HepG2 (cell line): Measurements from ENCODE around the gene PLEKHG2. TPM values are rescaled to one million over a fixed set of nuclear protein-coding genes. Genes with fewer than 3 reads are reported as not detected.

Experiments used
- NCOR1 ChIP-seq: fragments of 200-600 bp; sonication (generic); IDR thresholded peaks from 2 replicates; pipeline ENCODE4 v1.7.0; 2017; ENCODE audit warnings: antibody characterized with exemption, low read length, borderline replicate concordance
- NPAS2 ChIP-seq: sonication (generic); formaldehyde crosslinking; IDR thresholded peaks from 2 replicates; pipeline ENCODE4 v1.8.0; 2022; ENCODE audit warnings: mild to moderate bottlenecking, missing genetic modification reagents, borderline replicate concordance
- NR1H2 ChIP-seq: sonication (generic); formaldehyde crosslinking; IDR thresholded peaks from 2 replicates; pipeline ENCODE4 v1.8.1; 2022; ENCODE audit warnings: low read depth, missing genetic modification reagents, borderline replicate concordance
- POLR2G ChIP-seq: fragments of 200-400 bp; formaldehyde crosslinking; IDR thresholded peaks from 2 replicates; pipeline ENCODE4 v1.6.1; 2018; ENCODE audit warnings: mild to moderate bottlenecking, low read depth, low read length, moderate library complexity
- SMAD3 ChIP-seq: sonication (generic); formaldehyde crosslinking; IDR thresholded peaks from 2 replicates; pipeline ENCODE4 v1.4.0; 2020; ENCODE audit warnings: missing genetic modification reagents
- ZNF30 ChIP-seq: sonication (generic); formaldehyde crosslinking; IDR thresholded peaks from 2 replicates; pipeline ENCODE4 v1.5.0; 2020; ENCODE audit warnings: mild to moderate bottlenecking, missing genetic modification reagents
- ZNF501 ChIP-seq: sonication (generic); formaldehyde crosslinking; IDR thresholded peaks from 2 replicates; pipeline ENCODE4 v1.5.1; 2020; ENCODE audit warnings: mild to moderate bottlenecking, moderate library complexity, missing genetic modification reagents
- ZNF552 ChIP-seq: sonication (generic); formaldehyde crosslinking; IDR thresholded peaks from 2 replicates; pipeline ENCODE4 v1.9.0; 2022; ENCODE audit warnings: missing genetic modification reagents, mild to moderate bottlenecking, borderline replicate concordance
- ZSCAN30 ChIP-seq: sonication (generic); formaldehyde crosslinking; IDR thresholded peaks from 2 replicates; pipeline ENCODE4 v1.5.0; 2020; ENCODE audit warnings: mild to moderate bottlenecking, missing genetic modification reagents
- polyA plus RNA-seq, 8 experiments: library from polyadenylated mRNA; depleted of rRNA in 3 of 8; stranded (reverse) in 7 of 8; unstranded in 1 of 8; fragments of >200 nt; fragmentation: Illumina TruSeq in 4 of 8; extraction: Trizol in 4 of 8; gene quantifications; 2 replicates each; pipeline versions ENCODE4 v1.2.1 to v1.2.3, GENCODE V29; 2011 to 2016; ENCODE audit warnings: low read depth in 4 of 8, missing spikeins in 1 of 8, mixed read lengths in 1 of 8; ENCODE audit not compliant: insufficient read depth in 1 of 8
- total RNA-seq, 5 experiments: library from RNA; depleted of rRNA; stranded (reverse); fragments of >200 nt; fragmentation: Illumina TruSeq; extraction: Trizol; gene quantifications; 2 replicates each; pipeline ENCODE4 v1.2.3, GENCODE V29; 2016; ENCODE audit warnings: low read depth in 1 of 5
- TF ChIP-seq, protein P1 (sequence below): sonication (generic); formaldehyde crosslinking; IDR thresholded peaks from 2 replicates; pipeline ENCODE4 v1.5.1; 2020; ENCODE audit warnings: mild to moderate bottlenecking, missing genetic modification reagents
- TF ChIP-seq, protein P2 (sequence below): sonication (generic); formaldehyde crosslinking; IDR thresholded peaks from 2 replicates; pipeline ENCODE4 v1.8.0; 2022; ENCODE audit warnings: mild to moderate bottlenecking, missing genetic modification reagents, borderline replicate concordance
- TF ChIP-seq, protein P3 (sequence below): sonication (generic); formaldehyde crosslinking; IDR thresholded peaks from 2 replicates; pipeline ENCODE4 v1.8.1; 2023; ENCODE audit warnings: mild to moderate bottlenecking, inconsistent platforms, moderate library complexity, missing genetic modification reagents, borderline replicate concordance
- TF ChIP-seq, protein P4 (sequence below): sonication (generic); formaldehyde crosslinking; IDR thresholded peaks from 2 replicates; pipeline ENCODE4 v1.4.0; 2020; ENCODE audit warnings: missing genetic modification reagents

The PLEKHG2 gene
- total and polyA plus RNA-seq, 2 of the 13 experiments (the other 11 are each of a cell fraction or from before 2014, with no cell fraction given): 3.6 to 6.8 TPM

DNA sequence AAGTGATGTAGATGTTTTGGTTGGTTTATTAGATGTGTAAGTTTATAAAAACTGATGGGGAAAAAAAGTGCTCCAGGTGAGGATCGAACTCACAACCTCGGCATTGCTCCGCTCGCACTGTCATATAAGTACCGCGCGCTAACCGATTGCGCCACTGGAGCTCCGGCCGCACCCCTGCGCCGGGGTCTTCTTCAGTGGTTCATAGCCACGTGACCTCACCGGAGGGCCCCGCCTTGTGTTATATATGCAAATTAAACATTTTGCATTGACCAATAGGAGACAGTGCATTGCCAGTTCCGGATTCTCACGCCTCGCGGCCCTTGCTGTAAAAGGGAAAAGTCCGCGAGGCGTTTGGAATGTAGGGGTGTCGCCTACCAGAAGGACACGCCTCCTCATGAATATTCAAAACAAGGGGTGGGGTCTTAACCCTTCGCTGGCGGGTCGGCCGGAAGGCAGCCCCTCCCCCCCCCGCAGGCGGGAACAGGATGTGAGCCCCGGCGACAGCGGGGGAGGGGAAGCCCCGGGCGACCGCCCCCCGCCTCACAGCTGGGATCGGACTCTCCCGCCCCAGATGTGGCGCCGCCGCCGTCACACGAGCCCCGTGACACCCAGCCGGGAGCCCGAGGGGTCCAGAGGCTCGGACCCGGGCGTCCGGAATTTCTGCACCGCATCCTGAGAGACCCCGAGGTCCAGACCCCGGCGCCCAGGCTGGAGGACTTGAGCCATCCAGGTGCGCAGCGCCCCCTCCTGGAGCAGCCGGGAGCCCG is at the start of gene PLEKHG2 (continued):
- peak; percentile 53; the same call in 1 of the 2 replicates for TF ChIP-seq ZNF501 (CRISPR knock-in tag)
- TF ChIP-seq, protein P1, sequence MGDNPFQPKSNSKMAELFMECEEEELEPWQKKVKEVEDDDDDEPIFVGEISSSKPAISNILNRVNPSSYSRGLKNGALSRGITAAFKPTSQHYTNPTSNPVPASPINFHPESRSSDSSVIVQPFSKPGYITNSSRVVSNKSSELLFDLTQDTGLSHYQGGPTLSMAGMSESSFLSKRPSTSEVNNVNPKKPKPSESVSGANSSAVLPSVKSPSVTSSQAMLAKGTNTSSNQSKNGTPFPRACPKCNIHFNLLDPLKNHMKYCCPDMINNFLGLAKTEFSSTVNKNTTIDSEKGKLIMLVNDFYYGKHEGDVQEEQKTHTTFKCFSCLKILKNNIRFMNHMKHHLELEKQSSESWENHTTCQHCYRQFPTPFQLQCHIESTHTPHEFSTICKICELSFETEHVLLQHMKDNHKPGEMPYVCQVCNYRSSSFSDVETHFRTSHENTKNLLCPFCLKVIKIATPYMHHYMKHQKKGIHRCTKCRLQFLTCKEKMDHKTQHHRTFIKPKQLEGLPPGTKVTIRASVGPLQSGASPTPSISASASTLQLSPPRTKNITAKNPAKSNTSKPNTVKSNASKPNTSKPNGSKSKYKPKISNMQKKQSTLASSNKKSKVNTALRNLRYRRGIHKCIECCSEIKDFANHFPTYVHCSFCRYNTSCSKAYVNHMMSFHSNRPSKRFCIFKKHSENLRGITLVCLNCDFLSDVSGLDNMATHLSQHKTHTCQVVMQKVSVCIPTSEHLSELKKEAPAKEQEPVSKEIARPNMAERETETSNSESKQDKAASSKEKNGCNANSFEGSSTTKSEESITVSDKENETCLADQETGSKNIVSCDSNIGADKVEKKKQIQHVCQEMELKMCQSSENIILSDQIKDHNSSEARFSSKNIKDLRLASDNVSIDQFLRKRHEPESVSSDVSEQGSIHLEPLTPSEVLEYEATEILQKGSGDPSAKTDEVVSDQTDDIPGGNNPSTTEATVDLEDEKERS (CRISPR knock-in tag): no peak
- TF ChIP-seq NCOR1: peak; percentile 78; the same call in 1 of the 2 replicates
- TF ChIP-seq, protein P2, sequence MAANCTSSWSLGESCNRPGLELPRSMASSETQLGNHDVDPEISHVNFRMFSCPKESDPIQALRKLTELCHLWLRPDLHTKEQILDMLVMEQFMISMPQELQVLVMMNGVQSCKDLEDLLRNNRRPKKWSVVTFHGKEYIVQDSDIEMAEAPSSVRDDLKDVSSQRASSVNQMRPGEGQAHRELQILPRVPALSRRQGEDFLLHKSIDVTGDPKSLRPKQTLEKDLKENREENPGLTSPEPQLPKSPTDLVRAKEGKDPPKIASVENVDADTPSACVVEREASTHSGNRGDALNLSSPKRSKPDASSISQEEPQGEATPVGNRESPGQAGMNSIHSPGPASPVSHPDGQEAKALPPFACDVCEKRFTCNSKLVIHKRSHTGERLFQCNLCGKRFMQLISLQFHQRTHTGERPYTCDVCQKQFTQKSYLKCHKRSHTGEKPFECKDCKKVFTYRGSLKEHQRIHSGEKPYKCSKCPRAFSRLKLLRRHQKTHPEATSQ (CRISPR knock-in tag): no peak
- TF ChIP-seq, protein P3, sequence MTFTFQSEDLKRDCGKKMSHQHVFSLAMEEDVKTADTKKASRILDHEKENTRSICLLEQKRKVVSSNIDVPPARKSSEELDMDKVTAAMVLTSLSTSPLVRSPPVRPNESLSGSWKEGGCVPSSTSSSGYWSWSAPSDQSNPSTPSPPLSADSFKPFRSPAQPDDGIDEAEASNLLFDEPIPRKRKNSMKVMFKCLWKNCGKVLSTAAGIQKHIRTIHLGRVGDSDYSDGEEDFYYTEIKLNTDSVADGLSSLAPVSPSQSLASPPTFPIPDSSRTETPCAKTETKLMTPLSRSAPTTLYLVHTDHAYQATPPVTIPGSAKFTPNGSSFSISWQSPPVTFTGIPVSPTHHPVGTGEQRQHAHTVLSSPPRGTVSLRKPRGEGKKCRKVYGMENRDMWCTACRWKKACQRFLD (CRISPR knock-in tag): no peak
- TF ChIP-seq NR1H2 (CRISPR knock-in tag): no peak
- TF ChIP-seq, protein P4, sequence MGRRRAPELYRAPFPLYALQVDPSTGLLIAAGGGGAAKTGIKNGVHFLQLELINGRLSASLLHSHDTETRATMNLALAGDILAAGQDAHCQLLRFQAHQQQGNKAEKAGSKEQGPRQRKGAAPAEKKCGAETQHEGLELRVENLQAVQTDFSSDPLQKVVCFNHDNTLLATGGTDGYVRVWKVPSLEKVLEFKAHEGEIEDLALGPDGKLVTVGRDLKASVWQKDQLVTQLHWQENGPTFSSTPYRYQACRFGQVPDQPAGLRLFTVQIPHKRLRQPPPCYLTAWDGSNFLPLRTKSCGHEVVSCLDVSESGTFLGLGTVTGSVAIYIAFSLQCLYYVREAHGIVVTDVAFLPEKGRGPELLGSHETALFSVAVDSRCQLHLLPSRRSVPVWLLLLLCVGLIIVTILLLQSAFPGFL (CRISPR knock-in tag): no peak
- TF ChIP-seq ZNF552 (CRISPR knock-in tag): no peak; the same call in 1 of the 2 replicates
- peak; percentile 91 for TF ChIP-seq SMAD3 (CRISPR knock-in tag)
- TF ChIP-seq NPAS2 (CRISPR knock-in tag): no peak
- TF ChIP-seq POLR2G: peak; percentile 77
- TF ChIP-seq ZSCAN30 (CRISPR knock-in tag): 0 out of 2 replicates have a peak, but pooled peaks have one; percentile 19
- no peak for TF ChIP-seq ZNF30 (CRISPR knock-in tag)
